ENCODE data around the gene IGLON5. TPM values are rescaled to one million over a fixed set of nuclear protein-coding genes. Genes with fewer than 3 reads are reported as not detected.

Gene IGLON5
- total RNA-seq = not detected in 2 replicates

GRCh38 chr19:51311351-51312257 is at the start of gene IGLON5:
Gene IGLON5, plus strand, starts transcription at chr19:51311644. Its CDS starts 204 bp downstream, at chr19:51311848.

GRCh38 chr19:51341976-51342580 is 30.6 kb downstream of the IGLON5 start, which contains the start of gene VSIG10L:
Gene VSIG10L, minus strand, starts transcription at chr19:51342139. Its CDS starts 15 bp downstream, at chr19:51342124.

GRCh38 chr19:51365965-51366388 is 54.5 kb downstream of the IGLON5 start, which contains the start of gene ETFB:
Gene ETFB, minus strand, starts transcription at chr19:51366388. Its CDS starts 62 bp downstream, at chr19:51366326.

GRCh38 chr19:51368366-51369282 is 57.2 kb downstream of the IGLON5 start, which contains the start of gene CLDND2:
Gene CLDND2, minus strand, starts transcription at chr19:51369003. Its CDS starts 426 bp downstream, at chr19:51368577.

GRCh38 chr19:51372649-51373504 is 61.4 kb downstream of the IGLON5 start, which contains the start of gene NKG7:
Gene NKG7, minus strand, starts transcription at chr19:51372654. Its CDS starts 119 bp downstream, at chr19:51372535.

Other genes with a start within 250 kb of the IGLON5 start
- gene KLK13, start 246.6 kb upstream of the IGLON5 start, total RNA-seq = not detected in 2 replicates
- gene KLK14, start 228.8 kb upstream of the IGLON5 start, total RNA-seq = not detected in 2 replicates
- 9.4 and 9.8 TPM in 2 replicates for gene CTU1, start 203.2 kb upstream of the IGLON5 start, total RNA-seq
- gene SIGLEC9, start 186.7 kb upstream of the IGLON5 start, total RNA-seq = 1.1 TPM in 1 of 2 replicates, not detected in the other
- not detected in 2 replicates for gene SIGLEC7, start 169.3 kb upstream of the IGLON5 start, total RNA-seq
- not detected in 2 replicates for gene CD33, start 86.6 kb upstream of the IGLON5 start, total RNA-seq
- gene SIGLECL1, start 60.6 kb upstream of the IGLON5 start, total RNA-seq = not detected in 2 replicates
- gene VSIG10L, start 30.5 kb downstream of the IGLON5 start, total RNA-seq = 0.29 and 0.35 TPM in 2 replicates
- gene ETFB, start 54.7 kb downstream of the IGLON5 start, total RNA-seq = 105 and 157 TPM in 2 replicates
- gene CLDND2, start 57.4 kb downstream of the IGLON5 start, total RNA-seq = not detected in 2 replicates
- not detected in 2 replicates for gene NKG7, start 61.0 kb downstream of the IGLON5 start, total RNA-seq
- gene LIM2, start 76.3 kb downstream of the IGLON5 start, total RNA-seq = not detected in 2 replicates
- not detected in 2 replicates for gene C19orf84, start 78.9 kb downstream of the IGLON5 start, total RNA-seq
- gene SIGLEC10, start 106.0 kb downstream of the IGLON5 start, total RNA-seq = not detected in 2 replicates
- gene SIGLEC8, start 146.8 kb downstream of the IGLON5 start, total RNA-seq = not detected in 2 replicates
- gene CEACAM18, start 166.9 kb downstream of the IGLON5 start, total RNA-seq = not detected in 2 replicates
- not detected in 2 replicates for gene SIGLEC12, start 190.2 kb downstream of the IGLON5 start, total RNA-seq
- gene SIGLEC6, start 220.0 kb downstream of the IGLON5 start, total RNA-seq = not detected in 2 replicates

All from myometrial cell (primary cell).